Measurements from ENCODE around the gene CSNK1E.
A peak's percentile ranks its signal among the peaks of the same experiment; 100 is the strongest.

CSNK1E gene

DNA sequence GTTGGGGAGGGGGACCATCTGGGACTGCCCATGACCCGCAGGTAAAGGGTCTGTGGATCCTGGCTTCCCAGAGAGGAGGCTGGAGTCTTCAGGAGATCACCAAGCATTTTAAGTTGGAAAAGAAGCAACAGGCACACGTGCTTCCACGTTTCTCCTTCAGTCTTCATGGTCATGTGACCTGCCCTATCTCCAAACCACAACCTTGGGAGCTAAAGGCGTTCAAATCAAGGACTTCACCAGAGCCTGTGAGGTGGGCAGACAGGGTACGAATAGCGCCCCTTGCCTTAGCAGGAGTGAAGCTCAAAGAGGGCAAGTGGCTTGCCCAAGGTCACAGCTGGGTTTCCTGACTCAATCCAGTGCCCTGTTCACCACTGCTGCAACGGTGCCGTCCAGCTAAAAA lies 51.1 kb downstream of the CSNK1E start (continued):
- TF ChIP-seq, protein P1, sequence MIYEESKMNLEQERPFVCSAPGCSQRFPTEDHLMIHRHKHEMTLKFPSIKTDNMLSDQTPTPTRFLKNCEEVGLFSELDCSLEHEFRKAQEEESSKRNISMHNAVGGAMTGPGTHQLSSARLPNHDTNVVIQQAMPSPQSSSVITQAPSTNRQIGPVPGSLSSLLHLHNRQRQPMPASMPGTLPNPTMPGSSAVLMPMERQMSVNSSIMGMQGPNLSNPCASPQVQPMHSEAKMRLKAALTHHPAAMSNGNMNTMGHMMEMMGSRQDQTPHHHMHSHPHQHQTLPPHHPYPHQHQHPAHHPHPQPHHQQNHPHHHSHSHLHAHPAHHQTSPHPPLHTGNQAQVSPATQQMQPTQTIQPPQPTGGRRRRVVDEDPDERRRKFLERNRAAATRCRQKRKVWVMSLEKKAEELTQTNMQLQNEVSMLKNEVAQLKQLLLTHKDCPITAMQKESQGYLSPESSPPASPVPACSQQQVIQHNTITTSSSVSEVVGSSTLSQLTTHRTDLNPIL (CRISPR knock-in tag; IDR thresholded peaks at IDR 0.05; ENCODE audit: low read depth), result no peak
- no peak for TF ChIP-seq ISL1 (CRISPR knock-in tag; IDR thresholded peaks at IDR 0.05)
- TF ChIP-seq ZC3H10 (CRISPR knock-in tag; IDR thresholded peaks at IDR 0.05), result no peak
- TF ChIP-seq ZNF8 (CRISPR knock-in tag; IDR thresholded peaks at IDR 0.05), result no peak
- no peak for TF ChIP-seq RARB (CRISPR knock-in tag; IDR thresholded peaks at IDR 0.05)
- TF ChIP-seq CSDC2 (CRISPR knock-in tag; IDR thresholded peaks at IDR 0.05), result no peak

DNA sequence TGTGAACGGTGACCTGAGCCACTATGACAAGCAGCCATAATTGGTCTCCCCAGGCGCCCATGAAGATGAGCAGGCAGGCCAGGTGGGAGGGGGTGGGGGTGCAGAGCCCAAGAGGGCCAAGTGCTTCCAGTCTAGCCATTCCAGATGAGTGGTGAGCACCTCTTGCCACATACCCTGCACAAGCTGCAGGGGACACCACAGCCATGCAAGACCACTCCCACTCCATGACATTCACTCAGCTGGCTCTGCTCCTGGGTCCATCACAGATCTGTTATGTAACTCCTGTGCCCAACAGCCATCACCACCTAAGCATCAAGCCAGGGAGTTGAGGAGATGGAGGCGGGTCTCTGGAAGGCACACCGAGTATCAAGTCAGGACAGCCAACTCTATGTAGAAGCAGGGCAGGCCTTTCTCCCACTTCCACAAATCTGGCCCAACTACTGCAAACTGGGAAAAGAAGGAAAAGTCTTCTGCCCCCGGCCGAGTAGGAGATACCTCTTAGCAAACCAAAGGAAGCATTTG lies 52.9 kb downstream of the CSNK1E start:
- no peak for ATAC-seq
- no peak for TF ChIP-seq BACH2 (CRISPR knock-in tag; IDR thresholded peaks at IDR 0.05; ENCODE audit: borderline replicate concordance)
- TF ChIP-seq ZFP30 (CRISPR knock-in tag; IDR thresholded peaks at IDR 0.05), result no peak
- TF ChIP-seq PPARA (CRISPR knock-in tag; IDR thresholded peaks at IDR 0.05; ENCODE audit: borderline replicate concordance), result no peak
- TF ChIP-seq RARB (CRISPR knock-in tag; IDR thresholded peaks at IDR 0.05), result no peak
- TF ChIP-seq SNAI2 (CRISPR knock-in tag; IDR thresholded peaks at IDR 0.05), result no peak
- TF ChIP-seq, protein P2, sequence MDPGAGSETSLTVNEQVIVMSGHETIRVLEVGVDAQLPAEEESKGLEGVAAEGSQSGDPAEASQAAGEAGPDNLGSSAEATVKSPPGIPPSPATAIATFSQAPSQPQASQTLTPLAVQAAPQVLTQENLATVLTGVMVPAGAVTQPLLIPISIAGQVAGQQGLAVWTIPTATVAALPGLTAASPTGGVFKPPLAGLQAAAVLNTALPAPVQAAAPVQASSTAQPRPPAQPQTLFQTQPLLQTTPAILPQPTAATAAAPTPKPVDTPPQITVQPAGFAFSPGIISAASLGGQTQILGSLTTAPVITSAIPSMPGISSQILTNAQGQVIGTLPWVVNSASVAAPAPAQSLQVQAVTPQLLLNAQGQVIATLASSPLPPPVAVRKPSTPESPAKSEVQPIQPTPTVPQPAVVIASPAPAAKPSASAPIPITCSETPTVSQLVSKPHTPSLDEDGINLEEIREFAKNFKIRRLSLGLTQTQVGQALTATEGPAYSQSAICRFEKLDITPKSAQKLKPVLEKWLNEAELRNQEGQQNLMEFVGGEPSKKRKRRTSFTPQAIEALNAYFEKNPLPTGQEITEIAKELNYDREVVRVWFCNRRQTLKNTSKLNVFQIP (CRISPR knock-in tag; IDR thresholded peaks at IDR 0.05; ENCODE audit: borderline replicate concordance, low read depth), result no peak
- TF ChIP-seq ZFP3 (CRISPR knock-in tag; IDR thresholded peaks at IDR 0.05), result no peak

DNA sequence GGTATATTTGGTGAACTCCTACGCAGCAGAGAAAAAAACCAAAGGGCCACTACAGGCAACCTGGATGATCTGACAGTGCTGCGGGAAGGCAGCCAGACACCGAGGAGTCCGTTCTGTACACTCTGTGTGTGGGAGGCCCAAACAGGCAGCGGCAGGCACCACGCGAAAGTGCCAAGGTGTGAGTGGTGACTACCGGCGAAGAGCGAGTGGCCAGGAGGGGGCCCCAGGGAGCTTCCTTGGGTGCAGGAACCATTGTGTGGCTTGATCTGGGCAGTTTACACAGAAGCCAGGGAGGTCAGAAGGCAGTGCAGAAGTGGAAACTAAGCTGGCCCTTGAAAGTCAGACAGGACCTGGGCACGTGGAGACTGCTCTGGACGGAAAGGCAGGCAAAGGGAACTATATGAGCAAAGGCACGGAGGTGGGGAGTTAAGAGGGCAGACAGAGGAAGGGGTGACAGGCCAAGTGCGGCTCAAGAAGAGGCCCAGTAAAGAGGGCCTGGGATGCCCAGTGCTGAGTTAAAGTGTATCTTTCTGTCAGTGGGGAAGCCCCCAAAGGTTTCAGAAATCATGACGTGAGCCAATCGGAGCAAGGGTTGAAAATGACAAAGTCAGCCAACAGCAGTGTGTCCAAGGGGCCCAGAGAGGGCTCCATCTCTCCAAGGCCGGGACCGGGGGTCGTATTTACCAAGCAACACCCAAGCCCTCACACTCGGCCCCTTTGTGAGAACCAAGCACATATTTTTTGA lies 55.0 kb downstream of the CSNK1E start:
- peak; percentile 53; the same call in 1 of the 3 replicates for ATAC-seq
- TF ChIP-seq OSR1 (CRISPR knock-in tag; IDR thresholded peaks at IDR 0.05) (no peak), RARB (CRISPR knock-in tag; IDR thresholded peaks at IDR 0.05) (no peak), TCF4 (CRISPR knock-in tag; IDR thresholded peaks at IDR 0.05; ENCODE audit: borderline replicate concordance) (no peak), ISL1 (CRISPR knock-in tag; IDR thresholded peaks at IDR 0.05) (no peak), ZFP3 (CRISPR knock-in tag; IDR thresholded peaks at IDR 0.05) (no peak), TOX (CRISPR knock-in tag; IDR thresholded peaks at IDR 0.05; ENCODE audit: borderline replicate concordance) (no peak)

DNA sequence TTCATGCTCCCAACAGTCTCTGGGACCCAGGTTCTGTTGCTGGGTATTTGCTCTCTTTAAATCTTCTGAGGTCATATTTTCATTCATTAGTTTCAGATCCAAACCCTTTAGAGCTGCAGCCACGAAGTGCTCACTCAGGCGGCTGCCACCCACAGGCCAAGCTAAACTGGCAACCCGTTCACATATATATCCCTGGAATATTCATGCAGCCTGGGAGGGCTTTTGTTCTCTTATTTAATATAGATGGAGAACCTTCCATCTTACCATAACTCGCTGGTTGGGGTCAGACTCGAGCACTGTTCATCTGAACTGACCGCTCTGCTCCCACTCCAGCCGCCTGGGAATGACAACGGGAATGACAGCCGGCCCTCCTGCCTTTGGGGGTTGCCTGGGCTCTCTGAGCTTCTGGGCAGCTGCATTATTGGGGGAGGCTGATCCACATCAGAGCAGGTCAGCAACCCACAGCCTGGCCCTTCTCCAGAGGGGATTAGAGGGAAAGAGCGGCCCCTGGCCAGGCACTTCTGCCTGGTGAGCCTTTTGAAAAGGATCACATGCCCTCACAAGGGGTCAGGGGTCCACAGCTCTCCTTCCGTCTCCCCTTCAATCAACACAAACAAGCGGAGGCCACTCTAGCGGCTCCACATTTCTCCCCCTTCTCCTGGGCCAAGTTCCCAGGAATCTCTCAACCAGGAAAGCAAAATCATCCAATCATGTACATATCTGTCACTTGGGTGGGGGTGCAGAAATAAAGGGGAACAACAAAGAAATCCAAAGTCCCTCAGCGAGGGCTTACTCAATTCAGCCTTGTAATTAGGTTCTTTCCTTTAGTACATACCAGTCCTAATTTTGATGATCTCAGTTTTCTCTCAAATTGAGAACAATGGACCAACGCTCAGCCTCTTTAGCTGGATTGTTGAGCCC lies 56.2 kb downstream of the CSNK1E start:
- ATAC-seq, result no peak
- TF ChIP-seq GLIS3 (CRISPR knock-in tag; IDR thresholded peaks at IDR 0.05) (no peak), OSR1 (CRISPR knock-in tag; IDR thresholded peaks at IDR 0.05) (no peak), ISL1 (CRISPR knock-in tag; IDR thresholded peaks at IDR 0.05) (no peak), TCF4 (CRISPR knock-in tag; IDR thresholded peaks at IDR 0.05; ENCODE audit: borderline replicate concordance) (no peak), ARNTL (CRISPR knock-in tag; IDR thresholded peaks at IDR 0.05; ENCODE audit: borderline replicate concordance, low read depth) (no peak), ZNF70 (CRISPR knock-in tag; IDR thresholded peaks at IDR 0.05) (no peak), ZNF565 (CRISPR knock-in tag; conservative IDR thresholded peaks at IDR 0.05; ENCODE audit: low read depth) (no peak), SNAI2 (CRISPR knock-in tag; IDR thresholded peaks at IDR 0.05) (no peak), ZC3H10 (CRISPR knock-in tag; IDR thresholded peaks at IDR 0.05) (no peak), TOX (CRISPR knock-in tag; IDR thresholded peaks at IDR 0.05; ENCODE audit: borderline replicate concordance) (no peak), ZNF8 (CRISPR knock-in tag; IDR thresholded peaks at IDR 0.05) (no peak), ZFP30 (CRISPR knock-in tag; IDR thresholded peaks at IDR 0.05) (no peak), BACH2 (CRISPR knock-in tag; IDR thresholded peaks at IDR 0.05; ENCODE audit: borderline replicate concordance) (no peak), RARB (CRISPR knock-in tag; IDR thresholded peaks at IDR 0.05) (no peak)
- TF ChIP-seq, protein P2 (CRISPR knock-in tag; IDR thresholded peaks at IDR 0.05; ENCODE audit: borderline replicate concordance, low read depth), result no peak
- TF ChIP-seq, protein P3, sequence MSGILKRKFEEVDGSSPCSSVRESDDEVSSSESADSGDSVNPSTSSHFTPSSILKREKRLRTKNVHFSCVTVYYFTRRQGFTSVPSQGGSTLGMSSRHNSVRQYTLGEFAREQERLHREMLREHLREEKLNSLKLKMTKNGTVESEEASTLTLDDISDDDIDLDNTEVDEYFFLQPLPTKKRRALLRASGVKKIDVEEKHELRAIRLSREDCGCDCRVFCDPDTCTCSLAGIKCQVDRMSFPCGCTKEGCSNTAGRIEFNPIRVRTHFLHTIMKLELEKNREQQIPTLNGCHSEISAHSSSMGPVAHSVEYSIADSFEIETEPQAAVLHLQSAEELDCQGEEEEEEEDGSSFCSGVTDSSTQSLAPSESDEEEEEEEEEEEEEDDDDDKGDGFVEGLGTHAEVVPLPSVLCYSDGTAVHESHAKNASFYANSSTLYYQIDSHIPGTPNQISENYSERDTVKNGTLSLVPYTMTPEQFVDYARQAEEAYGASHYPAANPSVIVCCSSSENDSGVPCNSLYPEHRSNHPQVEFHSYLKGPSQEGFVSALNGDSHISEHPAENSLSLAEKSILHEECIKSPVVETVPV (CRISPR knock-in tag; IDR thresholded peaks at IDR 0.05), result no peak
- TF ChIP-seq, protein P4, sequence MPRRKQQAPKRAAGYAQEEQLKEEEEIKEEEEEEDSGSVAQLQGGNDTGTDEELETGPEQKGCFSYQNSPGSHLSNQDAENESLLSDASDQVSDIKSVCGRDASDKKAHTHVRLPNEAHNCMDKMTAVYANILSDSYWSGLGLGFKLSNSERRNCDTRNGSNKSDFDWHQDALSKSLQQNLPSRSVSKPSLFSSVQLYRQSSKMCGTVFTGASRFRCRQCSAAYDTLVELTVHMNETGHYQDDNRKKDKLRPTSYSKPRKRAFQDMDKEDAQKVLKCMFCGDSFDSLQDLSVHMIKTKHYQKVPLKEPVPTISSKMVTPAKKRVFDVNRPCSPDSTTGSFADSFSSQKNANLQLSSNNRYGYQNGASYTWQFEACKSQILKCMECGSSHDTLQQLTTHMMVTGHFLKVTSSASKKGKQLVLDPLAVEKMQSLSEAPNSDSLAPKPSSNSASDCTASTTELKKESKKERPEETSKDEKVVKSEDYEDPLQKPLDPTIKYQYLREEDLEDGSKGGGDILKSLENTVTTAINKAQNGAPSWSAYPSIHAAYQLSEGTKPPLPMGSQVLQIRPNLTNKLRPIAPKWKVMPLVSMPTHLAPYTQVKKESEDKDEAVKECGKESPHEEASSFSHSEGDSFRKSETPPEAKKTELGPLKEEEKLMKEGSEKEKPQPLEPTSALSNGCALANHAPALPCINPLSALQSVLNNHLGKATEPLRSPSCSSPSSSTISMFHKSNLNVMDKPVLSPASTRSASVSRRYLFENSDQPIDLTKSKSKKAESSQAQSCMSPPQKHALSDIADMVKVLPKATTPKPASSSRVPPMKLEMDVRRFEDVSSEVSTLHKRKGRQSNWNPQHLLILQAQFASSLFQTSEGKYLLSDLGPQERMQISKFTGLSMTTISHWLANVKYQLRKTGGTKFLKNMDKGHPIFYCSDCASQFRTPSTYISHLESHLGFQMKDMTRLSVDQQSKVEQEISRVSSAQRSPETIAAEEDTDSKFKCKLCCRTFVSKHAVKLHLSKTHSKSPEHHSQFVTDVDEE (CRISPR knock-in tag; IDR thresholded peaks at IDR 0.05), result no peak
- TF ChIP-seq, protein P1 (CRISPR knock-in tag; IDR thresholded peaks at IDR 0.05; ENCODE audit: low read depth), result no peak

All from SK-N-SH treated with all-trans-retinoic acid at 6 μM for 48 hours (cell line).